Neural cell (in vitro differentiated cells): ENCODE measurements around the gene LRRD1.

ENCODE experiments used
- CTCF ChIP-seq: fragments of 450-650 bp; IDR thresholded peaks from 2 replicates; pipeline ENCODE4 v1.5.1; 2014; ENCODE audit warnings: antibody characterized with exemption, mild to moderate bottlenecking, moderate library complexity; ENCODE audit not compliant: poor library complexity, severe bottlenecking
- EP300 ChIP-seq: fragments of 450-650 bp; conservative IDR thresholded peaks from 2 replicates; pipeline ENCODE4 v1.6.1; 2014; ENCODE audit warnings: antibody characterized with exemption, mild to moderate bottlenecking, moderate library complexity; ENCODE audit not compliant: poor library complexity, severe bottlenecking
- EZH2 ChIP-seq: fragments of 200-600, 300-800 bp; shearing (Covaris generic), sonication (generic); IDR thresholded peaks from 2 replicates; pipeline ENCODE4 v1.6.1; 2014; ENCODE audit warnings: antibody characterized with exemption, low read length, borderline replicate concordance, mild to moderate bottlenecking; ENCODE audit not compliant: insufficient read depth, poor library complexity, severe bottlenecking
- MXI1 ChIP-seq: fragments of 450-650 bp; conservative IDR thresholded peaks from 2 replicates; pipeline ENCODE4 v1.6.1; 2014; ENCODE audit warnings: antibody characterized with exemption, mild to moderate bottlenecking; ENCODE audit not compliant: poor library complexity, severe bottlenecking
- POLR2AphosphoS5 ChIP-seq: IDR thresholded peaks from 2 replicates; pipeline ENCODE4 v1.6.1; 2012
- REST ChIP-seq: IDR thresholded peaks from 2 replicates; pipeline ENCODE4 v1.6.1; 2012; ENCODE audit warnings: borderline replicate concordance
- SMC3 ChIP-seq: fragments of 450-650 bp; conservative IDR thresholded peaks from 2 replicates; pipeline ENCODE4 v1.6.1; 2014; ENCODE audit warnings: antibody characterized with exemption, mild to moderate bottlenecking, moderate library complexity; ENCODE audit not compliant: poor library complexity
- TAF1 ChIP-seq: IDR thresholded peaks from 2 replicates; pipeline ENCODE4 v1.6.1; 2012; ENCODE audit warnings: low read depth

GRCh38 chr7:92135052-92135889, 43.7 kb downstream of the LRRD1 start:
- no peak for TF ChIP-seq REST
- TF ChIP-seq CTCF, result no peak
- no peak for TF ChIP-seq POLR2AphosphoS5
- TF ChIP-seq EZH2, result no peak
- no peak for TF ChIP-seq MXI1
- no peak for TF ChIP-seq EP300
- TF ChIP-seq SMC3, result no peak
- no peak for TF ChIP-seq TAF1
